Fibroblast of the aortic adventitia (primary cell): ENCODE results near the gene VAV1. TPM values are rescaled to one million over a fixed set of nuclear protein-coding genes. Genes with fewer than 3 reads are reported as not detected.

Experiments used
- DNase-seq: peaks from one replicate; pipeline ENCODE4 v3.0.0-alpha.2; 2010; ENCODE audit warnings: low read depth
- H3K4me3 ChIP-seq: 2 replicates; pipeline ENCODE4 v1.5.1; 2011; ENCODE audit warnings: low read depth, mild to moderate bottlenecking, control low read depth, low read length, moderate library complexity
- CTCF ChIP-seq: IDR thresholded peaks from 2 replicates; pipeline ENCODE4 v1.5.1; 2011; ENCODE audit warnings: mild to moderate bottlenecking, low read length, control low read depth, inconsistent platforms; ENCODE audit not compliant: insufficient read depth
- total RNA-seq: library from RNA; depleted of rRNA; stranded (reverse); fragments of >200 nt; gene quantifications from 2 replicates; pipeline ENCODE4 v1.2.3, GENCODE V29; 2012; ENCODE audit warnings: low replicate concordance

The VAV1 gene
- total RNA-seq, 1 donor, result not detected

GRCh38 chr19:6842871-6843607, 70.5 kb downstream of the VAV1 start:
- no peak for DNase-seq
- TF ChIP-seq CTCF, result no peak

GRCh38 chr19:6847828-6848200, 75.3 kb downstream of the VAV1 start:
- H3K4me3 ChIP-seq, result no peak overlapping the region
- no peak for DNase-seq
- no peak for TF ChIP-seq CTCF

More at GRCh38 chr19:6842871-6843607, 70.5 kb downstream of the VAV1 start:
- H3K4me3 ChIP-seq, result no peak overlapping the region

GRCh38 chr19:6848986-6849385, 76.5 kb downstream of the VAV1 start:
- no peak for TF ChIP-seq CTCF
- no peak overlapping the region for H3K4me3 ChIP-seq
- DNase-seq, result no peak

GRCh38 chr19:6849876-6850275, 77.4 kb downstream of the VAV1 start:
- TF ChIP-seq CTCF, result no peak
- no peak overlapping the region for H3K4me3 ChIP-seq
- no peak for DNase-seq

GRCh38 chr19:6851359-6851758, 78.9 kb downstream of the VAV1 start:
- no peak for DNase-seq
- no peak overlapping the region for H3K4me3 ChIP-seq
- no peak for TF ChIP-seq CTCF

GRCh38 chr19:6852001-6852400, 79.5 kb downstream of the VAV1 start:
- DNase-seq, result no peak
- H3K4me3 ChIP-seq, result no peak overlapping the region
- TF ChIP-seq CTCF, result no peak

- no peak for DNase-seq
- no peak for TF ChIP-seq CTCF
- H3K4me3 ChIP-seq, result no peak overlapping the region
These were observed 81.4 kb downstream of the VAV1 start for GRCh38 chr19:6853868-6854267.
